ENCODE measurements around the gene MAGIX.

DNA sequence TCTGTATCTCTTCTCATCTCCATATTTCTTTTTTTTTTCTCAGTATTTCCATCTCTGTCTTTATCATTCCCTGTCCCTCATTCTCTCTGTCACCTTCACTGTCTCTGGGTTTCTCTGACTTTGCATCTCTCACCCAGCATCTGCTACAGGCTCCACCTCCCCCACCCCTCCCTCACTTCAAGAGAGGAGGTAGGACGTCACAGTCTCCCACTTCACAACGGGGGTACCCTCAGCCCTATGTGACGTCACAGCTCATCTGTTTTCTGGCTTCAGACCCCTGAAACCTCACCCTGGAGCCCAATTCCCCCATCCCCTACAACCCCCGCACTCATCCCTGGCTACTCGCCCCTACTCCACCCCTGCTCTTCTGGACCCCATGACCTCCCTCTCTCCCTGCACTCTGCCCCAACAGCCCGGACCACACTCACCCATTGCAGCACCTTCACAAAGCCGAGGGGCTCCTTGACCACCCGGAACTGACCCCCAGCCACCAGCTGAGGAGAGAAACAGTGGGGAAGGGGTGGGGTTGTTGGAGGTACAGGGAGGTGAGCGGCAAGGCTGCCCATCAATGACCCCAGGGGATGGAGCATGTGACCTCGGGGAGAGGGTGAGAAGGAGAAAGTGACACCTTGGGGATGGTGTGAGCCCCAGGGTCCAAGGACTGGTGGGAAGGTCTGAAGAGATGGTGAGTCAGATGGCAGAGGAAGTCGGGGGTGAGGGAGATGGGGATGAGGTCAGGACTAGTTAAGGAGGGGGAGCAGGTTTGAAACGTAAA is 36.2 kb downstream of the MAGIX start:
- TF ChIP-seq TCF4 (CRISPR knock-in tag; IDR thresholded peaks at IDR 0.05; ENCODE audit: borderline replicate concordance) = no peak
- TF ChIP-seq PATZ1 (CRISPR knock-in tag; IDR thresholded peaks at IDR 0.05; ENCODE audit: borderline replicate concordance) = no peak
- no peak for TF ChIP-seq ISL1 (CRISPR knock-in tag; IDR thresholded peaks at IDR 0.05)
- TF ChIP-seq CSDC2 (CRISPR knock-in tag; IDR thresholded peaks at IDR 0.05) = no peak
